HG03378 (cell line): ENCODE data around the gene KLK2.
A peak's percentile ranks its signal among the peaks of the same experiment; 100 is the strongest.

Experiments used
- ATAC-seq: cut with Tn5 transposase; IDR thresholded peaks from one replicate; pipeline ENCODE4 v1.9.1; 2021; ENCODE audit warnings: mild to moderate bottlenecking, moderate library complexity; ENCODE audit not compliant: unreplicated experiment

The KLK2 gene

DNA sequence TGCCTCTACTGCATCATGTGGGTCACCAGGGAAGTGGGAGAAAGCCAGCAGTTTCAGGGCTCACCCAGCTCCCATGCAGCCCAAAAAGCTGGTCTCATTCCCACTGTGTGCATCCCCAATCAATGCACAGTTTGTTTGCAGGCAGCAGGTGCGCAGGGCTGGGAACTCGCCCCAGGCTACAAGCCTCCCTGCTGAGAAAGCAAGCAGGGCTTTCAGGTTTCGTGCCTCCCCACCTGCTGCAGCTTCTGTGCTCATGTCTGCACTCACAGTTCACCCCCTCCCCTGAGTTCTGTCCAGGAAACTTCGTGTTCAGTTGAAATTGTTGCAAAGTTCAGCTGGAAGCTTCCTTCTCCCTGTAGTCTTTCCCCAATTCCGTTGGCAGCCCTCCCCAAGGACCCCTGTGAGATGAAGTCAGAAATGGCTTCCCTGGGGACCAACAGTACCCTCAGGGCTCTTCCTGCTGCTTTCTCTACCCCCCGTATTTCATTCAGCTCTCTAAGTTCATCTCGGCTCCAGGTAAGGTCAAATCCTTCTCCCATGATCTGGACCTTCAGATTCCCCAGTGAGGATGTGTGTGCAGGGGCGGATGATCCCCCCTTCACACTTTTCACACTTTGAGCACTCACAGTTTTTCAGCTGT lies 28.8 kb upstream of the KLK2 start:
- ATAC-seq = no peak

DNA sequence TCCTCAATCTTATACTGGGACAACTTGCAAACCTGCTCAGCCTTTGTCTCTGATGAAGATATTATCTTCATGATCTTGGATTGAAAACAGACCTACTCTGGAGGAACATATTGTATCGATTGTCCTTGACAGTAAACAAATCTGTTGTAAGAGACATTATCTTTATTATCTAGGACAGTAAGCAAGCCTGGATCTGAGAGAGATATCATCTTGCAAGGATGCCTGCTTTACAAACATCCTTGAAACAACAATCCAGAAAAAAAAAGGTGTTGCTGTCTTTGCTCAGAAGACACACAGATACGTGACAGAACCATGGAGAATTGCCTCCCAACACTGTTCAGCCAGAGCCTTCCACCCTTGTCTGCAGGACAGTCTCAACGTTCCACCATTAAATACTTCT lies 22.5 kb upstream of the KLK2 start:
- ATAC-seq = no peak

DNA sequence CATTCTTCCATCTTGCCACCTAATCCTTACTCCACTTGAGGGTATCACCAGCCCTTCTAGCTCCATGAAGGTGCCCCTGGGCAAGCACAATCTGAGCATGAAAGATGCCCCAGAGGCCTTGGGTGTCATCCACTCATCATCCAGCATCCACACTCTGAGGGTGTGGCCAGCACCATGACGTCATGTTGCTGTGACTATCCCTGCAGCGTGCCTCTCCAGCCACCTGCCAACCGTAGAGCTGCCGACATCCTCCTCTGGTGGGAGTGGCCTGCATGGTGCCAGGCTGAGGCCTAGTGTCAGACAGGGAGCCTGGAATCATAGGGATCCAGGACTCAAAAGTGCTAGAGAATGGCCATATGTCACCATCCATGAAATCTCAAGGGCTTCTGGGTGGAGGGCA lies 21.6 kb upstream of the KLK2 start:
- ATAC-seq = no peak

DNA sequence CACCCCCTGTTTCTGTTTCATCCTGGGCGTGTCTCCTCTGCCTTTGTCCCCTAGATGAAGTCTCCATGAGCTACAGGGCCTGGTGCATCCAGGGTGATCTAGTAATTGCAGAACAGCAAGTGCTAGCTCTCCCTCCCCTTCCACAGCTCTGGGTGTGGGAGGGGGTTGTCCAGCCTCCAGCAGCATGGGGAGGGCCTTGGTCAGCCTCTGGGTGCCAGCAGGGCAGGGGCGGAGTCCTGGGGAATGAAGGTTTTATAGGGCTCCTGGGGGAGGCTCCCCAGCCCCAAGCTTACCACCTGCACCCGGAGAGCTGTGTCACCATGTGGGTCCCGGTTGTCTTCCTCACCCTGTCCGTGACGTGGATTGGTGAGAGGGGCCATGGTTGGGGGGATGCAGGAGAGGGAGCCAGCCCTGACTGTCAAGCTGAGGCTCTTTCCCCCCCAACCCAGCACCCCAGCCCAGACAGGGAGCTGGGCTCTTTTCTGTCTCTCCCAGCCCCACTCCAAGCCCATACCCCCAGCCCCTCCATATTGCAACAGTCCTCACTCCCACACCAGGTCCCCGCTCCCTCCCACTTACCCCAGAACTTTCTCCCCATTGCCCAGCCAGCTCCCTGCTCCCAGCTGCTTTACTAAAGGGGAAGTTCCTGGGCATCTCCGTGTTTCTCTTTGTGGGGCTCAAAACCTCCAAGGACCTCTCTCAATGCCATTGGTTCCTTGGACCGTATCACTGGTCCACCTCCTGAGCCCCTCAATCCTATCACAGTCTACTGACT lies 18.4 kb upstream of the KLK2 start, which contains the start of gene KLK3:
Gene KLK3 (plus strand): TSS at position 280 of the 775 bp plus-strand sequence. CDS start 41 bp downstream, at position 321.
- no peak for ATAC-seq

DNA sequence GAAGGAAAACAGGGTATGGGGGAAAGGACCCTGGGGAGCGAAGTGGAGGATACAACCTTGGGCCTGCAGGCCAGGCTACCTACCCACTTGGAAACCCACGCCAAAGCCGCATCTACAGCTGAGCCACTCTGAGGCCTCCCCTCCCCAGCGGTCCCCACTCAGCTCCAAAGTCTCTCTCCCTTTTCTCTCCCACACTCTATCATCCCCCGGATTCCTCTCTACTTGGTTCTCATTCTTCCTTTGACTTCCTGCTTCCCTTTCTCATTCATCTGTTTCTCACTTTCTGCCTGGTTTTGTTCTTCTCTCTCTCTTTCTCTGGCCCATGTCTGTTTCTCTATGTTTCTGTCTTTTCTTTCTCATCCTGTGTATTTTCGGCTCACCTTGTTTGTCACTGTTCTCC lies 15.9 kb upstream of the KLK2 start:
- ATAC-seq = no peak

DNA sequence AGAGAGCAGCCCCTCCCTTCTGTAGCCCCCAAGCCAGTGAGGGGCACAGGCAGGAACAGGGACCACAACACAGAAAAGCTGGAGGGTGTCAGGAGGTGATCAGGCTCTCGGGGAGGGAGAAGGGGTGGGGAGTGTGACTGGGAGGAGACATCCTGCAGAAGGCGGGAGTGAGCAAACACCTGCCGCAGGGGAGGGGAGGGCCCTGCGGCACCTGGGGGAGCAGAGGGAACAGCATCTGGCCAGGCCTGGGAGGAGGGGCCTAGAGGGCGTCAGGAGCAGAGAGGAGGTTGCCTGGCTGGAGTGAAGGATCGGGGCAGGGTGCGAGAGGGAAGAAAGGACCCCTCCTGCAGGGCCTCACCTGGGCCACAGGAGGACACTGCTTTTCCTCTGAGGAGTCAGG lies 14.4 kb upstream of the KLK2 start:
- ATAC-seq = no peak

DNA sequence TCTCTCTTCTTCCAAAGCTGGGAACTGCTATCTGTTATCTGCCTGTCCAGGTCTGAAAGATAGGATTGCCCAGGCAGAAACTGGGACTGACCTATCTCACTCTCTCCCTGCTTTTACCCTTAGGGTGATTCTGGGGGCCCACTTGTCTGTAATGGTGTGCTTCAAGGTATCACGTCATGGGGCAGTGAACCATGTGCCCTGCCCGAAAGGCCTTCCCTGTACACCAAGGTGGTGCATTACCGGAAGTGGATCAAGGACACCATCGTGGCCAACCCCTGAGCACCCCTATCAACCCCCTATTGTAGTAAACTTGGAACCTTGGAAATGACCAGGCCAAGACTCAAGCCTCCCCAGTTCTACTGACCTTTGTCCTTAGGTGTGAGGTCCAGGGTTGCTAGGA lies 13.4 kb upstream of the KLK2 start:
- no peak for ATAC-seq

DNA sequence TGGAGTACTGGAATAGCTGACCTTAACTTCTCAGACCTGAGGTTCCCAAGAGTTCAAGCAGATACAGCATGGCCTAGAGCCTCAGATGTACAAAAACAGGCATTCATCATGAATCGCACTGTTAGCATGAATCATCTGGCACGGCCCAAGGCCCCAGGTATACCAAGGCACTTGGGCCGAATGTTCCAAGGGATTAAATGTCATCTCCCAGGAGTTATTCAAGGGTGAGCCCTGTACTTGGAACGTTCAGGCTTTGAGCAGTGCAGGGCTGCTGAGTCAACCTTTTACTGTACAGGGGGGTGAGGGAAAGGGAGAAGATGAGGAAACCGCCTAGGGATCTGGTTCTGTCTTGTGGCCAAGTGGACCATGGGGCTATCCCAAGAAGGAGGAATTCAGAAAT lies 12.2 kb upstream of the KLK2 start:
- ATAC-seq = no peak

DNA sequence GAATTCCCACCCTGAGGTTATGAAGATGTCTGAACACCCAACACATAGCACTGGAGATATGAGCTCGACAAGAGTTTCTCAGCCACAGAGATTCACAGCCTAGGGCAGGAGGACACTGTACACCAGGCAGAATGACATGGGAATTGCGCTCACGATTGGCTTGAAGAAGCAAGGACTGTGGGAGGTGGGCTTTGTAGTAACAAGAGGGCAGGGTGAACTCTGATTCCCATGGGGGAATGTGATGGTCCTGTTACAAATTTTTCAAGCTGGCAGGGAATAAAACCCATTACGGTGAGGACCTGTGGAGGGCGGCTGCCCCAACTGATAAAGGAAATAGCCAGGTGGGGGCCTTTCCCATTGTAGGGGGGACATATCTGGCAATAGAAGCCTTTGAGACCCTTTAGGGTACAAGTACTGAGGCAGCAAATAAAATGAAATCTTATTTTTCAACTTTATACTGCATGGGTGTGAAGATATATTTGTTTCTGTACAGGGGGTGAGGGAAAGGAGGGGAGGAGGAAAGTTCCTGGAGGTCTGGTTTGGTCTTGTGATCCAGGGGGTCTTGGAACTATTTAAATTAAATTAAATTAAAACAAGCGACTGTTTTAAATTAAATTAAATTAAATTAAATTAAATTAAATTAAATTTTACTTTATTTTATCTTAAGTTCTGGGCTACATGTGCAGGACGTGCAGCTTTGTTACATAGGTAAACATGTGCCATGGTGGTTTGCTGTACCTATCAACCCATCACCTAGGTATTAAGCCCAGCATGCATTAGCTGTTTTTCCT lies 11.5 kb upstream of the KLK2 start:
- no peak for ATAC-seq

DNA sequence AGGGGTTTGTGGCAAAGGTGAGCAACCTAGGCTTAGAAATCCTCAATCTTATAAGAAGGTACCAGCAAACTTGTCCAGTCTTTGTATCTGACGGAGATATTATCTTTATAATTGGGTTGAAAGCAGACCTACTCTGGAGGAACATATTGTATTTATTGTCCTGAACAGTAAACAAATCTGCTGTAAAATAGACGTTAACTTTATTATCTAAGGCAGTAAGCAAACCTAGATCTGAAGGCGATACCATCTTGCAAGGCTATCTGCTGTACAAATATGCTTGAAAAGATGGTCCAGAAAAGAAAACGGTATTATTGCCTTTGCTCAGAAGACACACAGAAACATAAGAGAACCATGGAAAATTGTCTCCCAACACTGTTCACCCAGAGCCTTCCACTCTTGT lies 3.8 kb upstream of the KLK2 start:
- no peak for ATAC-seq

DNA sequence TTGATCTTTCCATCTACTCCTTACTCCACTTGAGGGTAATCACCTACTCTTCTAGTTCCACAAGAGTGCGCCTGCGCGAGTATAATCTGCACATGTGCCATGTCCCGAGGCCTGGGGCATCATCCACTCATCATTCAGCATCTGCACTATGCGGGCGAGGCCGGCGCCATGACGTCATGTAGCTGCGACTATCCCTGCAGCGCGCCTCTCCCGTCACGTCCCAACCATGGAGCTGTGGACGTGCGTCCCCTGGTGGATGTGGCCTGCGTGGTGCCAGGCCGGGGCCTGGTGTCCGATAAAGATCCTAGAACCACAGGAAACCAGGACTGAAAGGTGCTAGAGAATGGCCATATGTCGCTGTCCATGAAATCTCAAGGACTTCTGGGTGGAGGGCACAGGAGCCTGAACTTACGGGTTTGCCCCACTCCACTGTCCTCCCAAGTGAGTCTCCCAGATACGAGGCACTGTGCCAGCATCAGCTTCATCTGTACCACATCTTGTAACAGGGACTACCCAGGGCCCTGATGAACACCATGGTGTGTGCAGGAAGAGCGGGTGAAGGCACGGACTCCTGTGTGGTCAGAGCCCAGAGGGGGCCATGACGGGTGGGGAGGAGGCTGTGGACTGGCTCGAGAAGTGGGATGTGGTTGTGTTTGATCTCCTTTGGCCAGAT lies 2.7 kb upstream of the KLK2 start:
- no peak for ATAC-seq

DNA sequence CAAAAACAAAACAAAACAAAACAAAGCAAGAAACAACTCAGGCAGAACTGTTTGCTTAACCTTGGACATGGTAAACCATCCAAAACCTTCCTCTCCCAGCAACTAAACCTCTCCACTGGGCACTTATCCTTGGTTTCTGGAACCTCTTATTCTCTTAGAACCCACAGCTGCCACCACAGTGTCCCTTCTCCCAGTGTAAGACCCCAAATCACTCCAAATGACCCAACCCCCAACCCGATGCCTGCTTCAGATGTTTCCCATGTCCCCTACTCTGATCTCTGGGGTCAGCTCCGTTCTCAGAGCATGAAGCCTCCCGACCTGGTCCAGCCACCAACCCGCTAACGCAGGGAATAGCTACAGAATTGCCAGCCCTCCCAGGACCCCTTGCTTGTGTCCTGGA lies 972 bp downstream of the KLK2 start:
- no peak for ATAC-seq

DNA sequence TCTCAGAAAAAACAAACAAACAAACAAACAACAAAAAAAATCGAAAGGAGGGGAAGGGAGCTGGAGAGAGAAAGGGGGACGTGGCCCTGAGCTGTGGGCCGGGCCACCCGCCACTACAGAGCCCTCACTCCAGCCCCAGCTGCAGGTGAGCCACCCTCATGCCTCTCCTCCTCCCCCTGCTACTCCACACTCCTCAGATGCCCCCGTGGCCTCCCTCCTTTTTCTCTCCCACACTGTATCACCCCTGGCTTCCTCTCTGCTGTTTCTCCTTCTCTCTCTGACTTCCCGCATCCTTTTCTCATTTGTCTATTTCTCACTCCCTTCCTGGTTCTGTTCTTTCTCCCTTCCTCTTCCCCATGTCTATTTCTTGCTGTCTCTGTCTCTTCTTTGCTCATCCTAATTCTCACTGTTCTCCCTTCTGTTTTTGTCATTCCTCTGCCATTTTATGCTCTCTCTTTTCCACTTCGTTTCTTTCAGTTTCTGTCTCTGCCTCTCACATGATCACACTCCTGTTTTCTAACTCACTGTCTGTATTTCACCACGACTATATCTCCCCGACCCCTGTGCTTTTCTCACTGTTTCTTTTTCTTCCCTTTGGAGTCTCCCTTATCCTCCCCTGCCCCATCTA lies 2.7 kb downstream of the KLK2 start:
- no peak for ATAC-seq

DNA sequence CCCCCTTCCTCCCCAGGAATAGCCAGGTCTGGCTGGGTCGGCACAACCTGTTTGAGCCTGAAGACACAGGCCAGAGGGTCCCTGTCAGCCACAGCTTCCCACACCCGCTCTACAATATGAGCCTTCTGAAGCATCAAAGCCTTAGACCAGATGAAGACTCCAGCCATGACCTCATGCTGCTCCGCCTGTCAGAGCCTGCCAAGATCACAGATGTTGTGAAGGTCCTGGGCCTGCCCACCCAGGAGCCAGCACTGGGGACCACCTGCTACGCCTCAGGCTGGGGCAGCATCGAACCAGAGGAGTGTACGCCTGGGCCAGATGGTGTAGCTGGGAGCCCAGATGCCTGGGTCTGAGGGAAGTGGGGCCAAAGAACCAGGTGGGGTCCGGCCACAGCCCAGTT lies 3.2 kb downstream of the KLK2 start:
- no peak for ATAC-seq

DNA sequence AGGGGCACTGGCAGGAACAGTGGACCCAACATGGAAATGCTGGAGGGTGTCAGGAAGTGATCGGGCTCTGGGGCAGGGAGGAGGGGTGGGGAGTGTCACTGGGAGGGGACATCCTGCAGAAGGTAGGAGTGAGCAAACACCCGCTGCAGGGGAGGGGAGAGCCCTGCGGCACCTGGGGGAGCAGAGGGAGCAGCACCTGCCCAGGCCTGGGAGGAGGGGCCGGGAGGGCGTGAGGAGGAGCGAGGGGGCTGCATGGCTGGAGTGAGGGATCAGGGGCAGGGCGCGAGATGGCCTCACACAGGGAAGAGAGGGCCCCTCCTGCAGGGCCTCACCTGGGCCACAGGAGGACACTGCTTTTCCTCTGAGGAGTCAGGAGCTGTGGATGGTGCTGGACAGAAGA lies 4.1 kb downstream of the KLK2 start:
- ATAC-seq = no peak

DNA sequence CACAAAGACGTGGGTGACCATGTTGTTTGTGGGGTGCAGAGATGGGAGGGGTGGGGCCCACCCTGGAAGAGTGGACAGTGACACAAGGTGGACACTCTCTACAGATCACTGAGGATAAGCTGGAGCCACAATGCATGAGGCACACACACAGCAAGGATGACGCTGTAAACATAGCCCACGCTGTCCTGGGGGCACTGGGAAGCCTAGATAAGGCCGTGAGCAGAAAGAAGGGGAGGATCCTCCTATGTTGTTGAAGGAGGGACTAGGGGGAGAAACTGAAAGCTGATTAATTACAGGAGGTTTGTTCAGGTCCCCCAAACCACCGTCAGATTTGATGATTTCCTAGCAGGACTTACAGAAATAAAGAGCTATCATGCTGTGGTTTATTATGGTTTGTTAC lies 5.6 kb downstream of the KLK2 start:
- no peak for ATAC-seq

DNA sequence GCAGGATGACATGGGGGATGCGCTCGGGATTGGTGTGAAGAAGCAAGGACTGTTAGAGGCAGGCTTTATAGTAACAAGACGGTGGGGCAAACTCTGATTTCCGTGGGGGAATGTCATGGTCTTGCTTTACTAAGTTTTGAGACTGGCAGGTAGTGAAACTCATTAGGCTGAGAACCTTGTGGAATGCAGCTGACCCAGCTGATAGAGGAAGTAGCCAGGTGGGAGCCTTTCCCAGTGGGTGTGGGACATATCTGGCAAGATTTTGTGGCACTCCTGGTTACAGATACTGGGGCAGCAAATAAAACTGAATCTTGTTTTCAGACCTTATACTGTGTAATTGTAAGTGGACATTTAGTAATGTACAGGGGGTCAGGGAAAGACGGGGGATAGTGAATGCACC lies 7.0 kb downstream of the KLK2 start:
- ATAC-seq = no peak

DNA sequence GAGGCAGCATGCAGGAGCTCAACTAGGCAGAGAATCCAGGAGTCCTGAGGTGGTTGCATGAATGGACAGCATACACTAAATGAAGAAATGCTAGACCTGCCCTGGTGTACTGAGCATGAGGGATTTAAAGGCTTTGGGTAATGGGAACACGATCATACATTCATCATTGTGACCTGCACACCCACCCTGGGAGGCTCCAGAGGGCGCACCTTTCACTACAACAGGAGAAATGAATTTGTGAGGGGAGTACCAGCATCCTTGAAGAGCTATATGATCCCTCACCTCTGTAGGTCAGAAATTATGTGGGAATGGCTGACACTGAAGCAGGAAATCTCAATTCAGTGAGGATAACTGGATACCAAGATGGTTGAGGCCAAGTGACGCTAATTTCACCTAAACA lies 8.9 kb downstream of the KLK2 start:
- ATAC-seq = no peak

DNA sequence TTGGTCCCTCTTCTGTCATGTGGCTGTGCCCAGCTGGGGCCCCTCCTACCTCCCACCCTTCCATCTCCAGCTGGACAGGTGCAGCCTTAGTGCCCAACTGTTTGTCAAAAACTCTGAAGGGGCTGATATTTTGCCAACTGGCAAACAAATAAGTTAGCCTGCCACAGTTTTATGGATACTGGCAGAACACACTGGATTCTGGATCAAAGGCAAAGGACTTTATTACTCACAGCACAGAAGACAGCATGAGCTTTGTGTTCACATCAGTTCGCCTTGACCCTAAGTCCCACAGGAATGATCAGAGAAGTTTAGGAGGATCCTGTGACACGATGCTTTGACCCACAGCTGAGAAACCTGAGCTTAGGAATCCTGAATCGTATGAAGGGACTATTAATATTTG lies 16.4 kb downstream of the KLK2 start:
- no peak for ATAC-seq

DNA sequence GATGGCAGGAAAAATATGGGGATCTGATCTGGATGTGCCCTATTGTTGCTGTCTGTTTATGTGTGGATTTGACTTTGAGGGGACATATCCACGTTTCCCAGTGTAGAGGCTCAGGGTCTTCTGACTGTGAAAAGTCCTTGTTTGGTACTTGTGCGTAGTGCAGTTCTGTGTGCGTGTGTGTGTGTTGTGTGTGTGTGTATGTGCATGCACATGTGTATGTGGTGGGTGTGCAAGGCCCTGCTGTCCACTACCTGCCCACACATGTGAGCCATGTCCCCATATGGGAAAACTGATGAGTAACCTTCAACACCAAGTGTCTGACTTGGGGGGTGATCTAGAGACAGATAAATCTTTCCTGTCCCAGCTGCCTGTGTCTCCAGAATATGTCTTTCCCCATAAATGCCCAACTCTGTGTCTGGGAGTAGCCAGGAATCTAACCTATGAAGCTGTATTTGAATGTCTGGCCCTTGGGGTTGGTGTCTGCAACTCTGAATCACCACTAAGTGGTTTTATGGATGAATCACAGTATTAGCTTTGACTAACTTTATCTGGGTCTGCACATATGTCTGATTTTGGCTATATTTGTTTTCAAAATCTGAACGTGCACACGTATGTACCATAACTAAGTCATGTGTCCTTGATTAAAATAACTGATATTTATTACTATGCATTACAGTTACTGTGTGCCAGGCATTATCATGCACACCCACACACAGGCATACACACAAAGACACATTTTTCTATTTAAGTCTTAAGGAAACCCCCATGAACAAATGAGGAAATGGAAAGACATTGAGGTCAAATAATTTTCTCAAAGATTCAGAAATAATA lies 17.4 kb downstream of the KLK2 start:
- peak; percentile 42 for ATAC-seq
